Caco-2 (cell line): ENCODE results near the gene SPATC1L. TPM values are rescaled to one million over a fixed set of nuclear protein-coding genes. Genes with fewer than 3 reads are reported as not detected.
A peak's percentile ranks its signal among the peaks of the same experiment; 100 is the strongest.

ENCODE experiments used
- BruUV-seq: library from RNA; stranded (reverse); fragments of 400-500 nt; replicated peaks from 2 replicates; lab custom pipeline; 2021; lab: Mats Ljungman, UMichigan
- CTCF ChIA-PET: fragments of 300-600 bp; sonication (Branson Sonifier 250); formaldehyde crosslinking; loops from one replicate; lab custom pipeline; 2022; ENCODE audit warnings: antibody characterized with exemption; lab: Charles Lee
- POLR2A ChIA-PET: fragments of 300-600 bp; sonication (Branson Sonifier 250); formaldehyde crosslinking; loops from one replicate; lab custom pipeline; 2022; ENCODE audit warnings: antibody characterized with exemption; lab: Charles Lee
- DNase-seq, 2 experiments: peaks; one replicate each; pipeline versions ENCODE4 v3.0.0 to v3.0.0-alpha.2; 2020 to 2022
- H3K27me3 ChIP-seq: replicated peaks from 2 replicates; pipeline ENCODE4 v1.6.0; 2011; ENCODE audit warnings: low read length; ENCODE audit not compliant: control insufficient read depth, insufficient read depth
- H3K36me3 ChIP-seq: 2 replicates; pipeline ENCODE4 v1.5.1; 2011; ENCODE audit warnings: low read length; ENCODE audit not compliant: control insufficient read depth, insufficient read depth
- H3K4me1 ChIP-seq: fragments of 250-450 bp; sonication (Bioruptor Pico); 2 replicates; pipeline ENCODE4 v1.5.1; 2020; ENCODE audit warnings: mild to moderate bottlenecking
- H3K4me3 ChIP-seq: 2 replicates; pipeline ENCODE4 v1.5.1; 2011; ENCODE audit warnings: low read depth, mild to moderate bottlenecking, control low read depth, low read length
- H3K9me3 ChIP-seq: fragments of 250-450 bp; sonication (Bioruptor Pico); 2 replicates; pipeline ENCODE4 v1.5.1; 2020; ENCODE audit warnings: mild to moderate bottlenecking, moderate library complexity
- H3K27ac Mint-ChIP-seq: one replicate; pipeline ENCODE4 v1.8.0; 2022; ENCODE audit warnings: mixed read lengths; ENCODE audit not compliant: unreplicated experiment
- H3K27me3 Mint-ChIP-seq: one replicate; pipeline ENCODE4 v1.8.0; 2022; ENCODE audit warnings: mixed read lengths; ENCODE audit not compliant: insufficient read depth, unreplicated experiment
- H3K36me3 Mint-ChIP-seq: one replicate; pipeline ENCODE4 v1.8.0; 2022; ENCODE audit warnings: mild to moderate bottlenecking, mixed read lengths; ENCODE audit not compliant: insufficient read depth, unreplicated experiment
- H3K4me1 Mint-ChIP-seq: one replicate; pipeline ENCODE4 v1.8.0; 2022; ENCODE audit warnings: low read depth, mixed read lengths; ENCODE audit not compliant: unreplicated experiment
- H3K4me3 Mint-ChIP-seq: one replicate; pipeline ENCODE4 v1.8.0; 2022; ENCODE audit warnings: mild to moderate bottlenecking, moderate library complexity, mixed read lengths; ENCODE audit not compliant: unreplicated experiment
- H3K9me3 Mint-ChIP-seq: one replicate; pipeline ENCODE4 v1.8.0; 2022; ENCODE audit warnings: mixed read lengths; ENCODE audit not compliant: unreplicated experiment
- intact Hi-C: fragments of 100-400 bp; cut with micrococcal nuclease; formaldehyde crosslinking; loops from one replicate; pipeline ENCODE4 v1.10.0; 2022; ENCODE audit not compliant: unreplicated experiment
- total RNA-seq: library from RNA; stranded (reverse); gene quantifications from 2 replicates; pipeline ENCODE4 v1.2.3, GENCODE V29; 2022
- TF ChIP-seq, protein P1 (sequence below), 2 experiments: fragments of 200-600 bp in 1 of 2; IDR thresholded peaks; 1 replicate in 1 of 2; 2 replicates in 1 of 2; pipeline versions ENCODE4 v1.5.1 to v1.8.0; 2011 to 2022; ENCODE audit warnings: antibody characterized with exemption in 1 of 2, control low read depth in 1 of 2, inconsistent platforms in 1 of 2, low read depth in 1 of 2, low read length in 1 of 2, mild to moderate bottlenecking in 1 of 2, moderate library complexity in 1 of 2; ENCODE audit not compliant: insufficient read depth in 1 of 2, severe bottlenecking in 1 of 2, unreplicated experiment in 1 of 2

The SPATC1L gene
- total RNA-seq, 1 experiment from 2014 or later: 3.1 TPM

DNA sequence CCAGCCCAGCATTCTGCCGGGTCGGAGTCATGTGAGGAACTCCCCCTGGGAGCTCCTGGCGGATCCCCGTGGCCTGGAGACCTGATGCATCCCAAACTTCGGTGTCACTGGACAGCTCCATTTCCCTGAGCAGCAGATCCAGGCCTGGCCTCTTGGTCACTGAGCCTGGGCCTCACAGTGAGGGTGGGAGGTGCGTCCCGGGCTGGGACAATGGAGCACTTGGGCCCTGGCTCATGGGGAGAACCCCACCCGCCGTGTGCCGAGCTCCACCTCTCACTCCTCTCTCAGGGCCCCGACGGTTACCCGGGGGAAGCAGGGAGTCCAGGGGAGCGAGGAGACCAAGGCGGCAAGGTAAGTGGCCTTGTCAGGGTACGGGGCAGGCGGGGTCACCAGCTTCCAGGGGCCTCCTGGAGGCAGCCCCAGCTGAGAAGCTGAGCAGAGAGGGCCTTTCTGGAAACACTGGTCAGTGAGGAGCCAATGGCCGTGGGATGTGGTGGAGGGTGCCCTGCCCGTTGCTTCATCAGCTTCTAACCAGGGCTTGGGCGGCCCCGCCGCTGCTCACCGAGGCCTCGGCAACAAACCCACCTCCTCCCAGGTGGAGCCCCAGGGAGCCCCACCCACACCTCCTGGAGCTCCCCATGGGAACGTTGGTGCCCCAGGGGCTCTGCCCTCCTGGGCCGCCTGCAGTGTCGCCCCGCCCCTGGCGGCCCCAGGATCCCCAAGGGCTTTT is 66.5 kb downstream of the SPATC1L start:
- no peaks in the 10 kb centered on the region for H3K9me3 ChIP-seq
- H3K27me3 Mint-ChIP-seq: no peaks in the 10 kb centered on the region
- peak in 1 of 2 experiments; percentile 31 for DNase-seq
- CTCF ChIA-PET: no interaction called here
- H3K27me3 ChIP-seq: no peaks in the 10 kb centered on the region
- no peaks in the 10 kb centered on the region for H3K36me3 ChIP-seq
- no peaks in the 10 kb centered on the region for H3K4me1 Mint-ChIP-seq
- no peak overlapping the region for H3K4me3 Mint-ChIP-seq
- H3K27ac Mint-ChIP-seq: no peak overlapping the region
- H3K4me3 ChIP-seq: no peak overlapping the region
- no peaks in the 10 kb centered on the region for H3K4me1 ChIP-seq
- no TSS peak for BruUV-seq
- intact Hi-C loops: no loop called here
- POLR2A ChIA-PET: no interaction called here
- H3K9me3 Mint-ChIP-seq: no peaks in the 10 kb centered on the region
- TF ChIP-seq, protein P1, sequence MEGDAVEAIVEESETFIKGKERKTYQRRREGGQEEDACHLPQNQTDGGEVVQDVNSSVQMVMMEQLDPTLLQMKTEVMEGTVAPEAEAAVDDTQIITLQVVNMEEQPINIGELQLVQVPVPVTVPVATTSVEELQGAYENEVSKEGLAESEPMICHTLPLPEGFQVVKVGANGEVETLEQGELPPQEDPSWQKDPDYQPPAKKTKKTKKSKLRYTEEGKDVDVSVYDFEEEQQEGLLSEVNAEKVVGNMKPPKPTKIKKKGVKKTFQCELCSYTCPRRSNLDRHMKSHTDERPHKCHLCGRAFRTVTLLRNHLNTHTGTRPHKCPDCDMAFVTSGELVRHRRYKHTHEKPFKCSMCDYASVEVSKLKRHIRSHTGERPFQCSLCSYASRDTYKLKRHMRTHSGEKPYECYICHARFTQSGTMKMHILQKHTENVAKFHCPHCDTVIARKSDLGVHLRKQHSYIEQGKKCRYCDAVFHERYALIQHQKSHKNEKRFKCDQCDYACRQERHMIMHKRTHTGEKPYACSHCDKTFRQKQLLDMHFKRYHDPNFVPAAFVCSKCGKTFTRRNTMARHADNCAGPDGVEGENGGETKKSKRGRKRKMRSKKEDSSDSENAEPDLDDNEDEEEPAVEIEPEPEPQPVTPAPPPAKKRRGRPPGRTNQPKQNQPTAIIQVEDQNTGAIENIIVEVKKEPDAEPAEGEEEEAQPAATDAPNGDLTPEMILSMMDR (IDR thresholded peaks at IDR 0.05; ENCODE audit: insufficient read depth in 1 of 2, low read depth in 1 of 2, low read length in 1 of 2, severe bottlenecking in 1 of 2, unreplicated experiment in 1 of 2): no peak
- no peaks in the 10 kb centered on the region for H3K36me3 Mint-ChIP-seq

DNA sequence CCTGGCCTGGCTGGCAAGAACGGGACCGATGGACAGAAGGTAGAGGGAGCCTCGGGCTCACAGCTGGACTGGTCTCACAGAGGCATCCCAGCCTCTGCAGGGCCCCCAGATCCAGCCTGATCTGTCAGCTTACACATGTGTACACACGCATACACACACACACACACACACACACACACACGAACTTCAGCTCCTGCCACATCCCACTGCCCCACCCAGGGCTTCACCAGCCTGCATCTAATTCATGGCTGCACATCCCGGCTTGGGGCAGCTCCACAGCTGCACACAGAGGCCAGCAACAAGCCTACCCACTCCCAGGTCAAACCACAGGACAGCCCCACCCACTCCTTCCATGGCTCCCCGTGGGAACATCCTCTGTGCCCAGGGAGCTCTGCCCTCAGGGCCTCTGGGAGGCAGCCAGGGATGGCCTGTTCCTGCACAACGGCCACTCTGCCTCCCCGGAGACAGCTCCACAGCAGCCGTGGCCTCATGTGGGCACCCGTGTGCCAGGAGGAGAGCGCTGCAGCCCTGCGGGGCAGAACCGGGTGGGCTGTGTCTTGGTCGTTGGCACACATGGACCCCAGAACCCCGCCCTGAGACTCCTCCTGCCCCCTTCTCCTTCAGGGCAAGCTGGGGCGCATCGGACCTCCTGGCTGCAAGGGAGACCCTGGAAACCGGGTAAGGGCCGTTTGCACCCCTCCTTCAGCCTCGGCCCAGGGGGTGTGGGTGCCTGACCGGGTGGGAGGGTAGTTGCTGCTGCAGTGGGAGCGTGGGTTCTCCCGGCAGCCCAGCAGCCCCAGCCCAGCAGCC is 67.3 kb downstream of the SPATC1L start:
- DNase-seq: peak in 1 of 2 experiments; percentile 28
- Mint-ChIP-seq H3K27ac (no peak overlapping the region), H3K27me3 (no peaks in the 10 kb centered on the region), H3K36me3 (no peaks in the 10 kb centered on the region), H3K4me1 (no peaks in the 10 kb centered on the region), H3K9me3 (no peaks in the 10 kb centered on the region), H3K4me3 (no peak overlapping the region)
- no peaks in the 10 kb centered on the region for H3K4me1 ChIP-seq
- H3K9me3 ChIP-seq: no peaks in the 10 kb centered on the region
- ChIA-PET POLR2A (interaction anchor here (0.7 kb wide), 1 partner anchor 561 kb away, joined by 3 read pairs; no protein-coding TSS in a partner anchor), CTCF (interaction anchor here (0.6 kb wide), 1 partner anchor 143 kb away, joined by 3 read pairs; no protein-coding TSS in a partner anchor)
- H3K27me3 ChIP-seq: no peaks in the 10 kb centered on the region
- H3K36me3 ChIP-seq: no peaks in the 10 kb centered on the region
- intact Hi-C loops: no loop called here
- no peak overlapping the region for H3K4me3 ChIP-seq
- BruUV-seq: no TSS peak
- TF ChIP-seq, protein P1 (IDR thresholded peaks at IDR 0.05; ENCODE audit: insufficient read depth in 1 of 2, low read depth in 1 of 2, low read length in 1 of 2, severe bottlenecking in 1 of 2, unreplicated experiment in 1 of 2): no peak

DNA sequence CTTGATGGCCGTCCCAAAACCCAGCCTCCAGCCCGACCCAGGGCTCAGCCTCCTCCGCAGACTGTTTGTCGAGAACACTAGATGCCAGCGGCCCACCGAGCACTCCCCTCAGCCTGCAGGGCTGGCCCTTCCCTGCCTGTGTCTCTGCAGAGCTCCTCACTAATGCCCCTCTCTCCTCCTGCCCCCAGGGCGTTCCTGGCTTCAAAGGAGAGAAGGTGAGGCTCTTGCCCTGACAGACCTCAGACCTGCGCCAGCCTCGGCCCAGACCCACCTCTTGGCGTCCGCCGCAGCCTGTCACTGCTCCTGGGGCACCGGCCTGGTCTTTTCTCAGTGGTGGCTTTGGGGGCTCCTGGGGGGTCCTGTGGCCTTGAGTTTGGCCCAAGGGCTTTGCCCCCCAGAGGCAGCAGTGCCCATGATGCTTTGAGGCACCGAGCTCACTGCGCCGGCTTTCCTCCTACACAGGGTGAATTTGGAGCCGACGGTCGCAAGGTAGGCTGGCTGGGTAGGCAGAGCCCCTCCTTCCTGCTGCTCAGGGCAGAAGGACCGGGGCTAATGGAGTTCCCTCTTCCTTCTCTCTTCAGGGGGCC is 68.0 kb downstream of the SPATC1L start:
- ChIA-PET CTCF (interaction anchor here (0.6 kb wide), 1 partner anchor 143 kb away, joined by 3 read pairs; no protein-coding TSS in a partner anchor), POLR2A (interaction anchor here (0.7 kb wide), 1 partner anchor 560 kb away, joined by 3 read pairs; no protein-coding TSS in a partner anchor)
- Histone ChIP-seq H3K4me1 (no peaks in the 10 kb centered on the region), H3K27me3 (no peaks in the 10 kb centered on the region), H3K4me3 (no peak overlapping the region), H3K9me3 (no peaks in the 10 kb centered on the region), H3K36me3 (no peaks in the 10 kb centered on the region)
- Mint-ChIP-seq H3K27me3 (no peaks in the 10 kb centered on the region), H3K9me3 (no peaks in the 10 kb centered on the region), H3K27ac (no peak overlapping the region), H3K36me3 (no peaks in the 10 kb centered on the region), H3K4me1 (no peaks in the 10 kb centered on the region), H3K4me3 (no peak overlapping the region)
- intact Hi-C loops: no loop called here
- TF ChIP-seq, protein P1 (IDR thresholded peaks at IDR 0.05; ENCODE audit: insufficient read depth in 1 of 2, low read depth in 1 of 2, low read length in 1 of 2, severe bottlenecking in 1 of 2, unreplicated experiment in 1 of 2): no peak
- BruUV-seq: no TSS peak
- peak in 1 of 2 experiments; percentile 22 for DNase-seq
